ENCODE data around the gene NPIPB6. TPM values are rescaled to one million over a fixed set of nuclear protein-coding genes. Genes with fewer than 3 reads are reported as not detected.

Gene NPIPB6
- total and polyA plus RNA-seq, 5 experiments from 2014 or later = 0.35 to 6.9 (median 6.1) TPM; not detected in 2

DNA sequence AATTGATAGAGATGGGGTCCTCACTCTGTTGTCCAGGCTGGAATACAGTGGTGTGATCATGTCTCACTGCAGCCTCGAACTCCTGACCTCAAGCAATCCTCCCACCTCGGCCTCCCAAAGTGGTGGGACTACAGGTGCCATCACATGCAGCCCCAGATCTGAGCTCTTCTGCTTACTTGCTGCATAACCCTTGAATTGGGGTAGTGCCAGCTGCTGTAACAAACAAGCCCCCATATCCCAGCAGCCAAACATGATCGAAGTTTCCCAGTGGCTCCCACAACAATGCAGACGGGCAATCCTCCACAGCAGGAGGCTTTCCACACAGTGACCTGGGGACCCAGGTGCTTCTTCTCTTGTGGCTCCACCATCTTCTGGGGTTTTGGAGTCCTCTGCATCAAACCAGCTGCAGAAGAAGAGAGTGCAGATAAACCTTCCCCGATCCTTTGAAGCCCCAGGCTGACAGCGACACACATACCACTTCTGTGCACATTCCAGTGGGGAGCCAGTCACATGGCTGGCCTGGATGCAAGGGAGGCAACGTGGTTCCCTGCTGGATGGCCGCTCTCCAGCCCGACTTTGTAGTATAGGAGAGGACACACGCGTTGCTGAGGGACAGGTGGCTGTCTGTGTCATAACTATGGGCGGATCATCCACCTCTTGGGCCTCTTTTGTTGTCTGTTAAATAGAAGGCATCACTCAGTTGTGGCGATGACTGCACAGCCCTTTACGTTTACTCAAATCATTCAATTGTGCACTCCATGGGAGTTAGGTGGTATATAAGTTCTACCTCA is 54.3 kb downstream of the NPIPB6 start:
- POLR2A ChIA-PET = interaction anchor here (0.8 to 31.4 kb wide), 6 partner anchors 10 to 185 kb away, joined by 3 to 888 read pairs (median 4); partner anchors contain the start of genes APOBR and SBK1
- Mint-ChIP-seq H3K4me1 (peaks cover 46 to 83% (median 75%) of the 10 kb centered on the region in 4 donors), H3K9me3 (no peaks in the 10 kb centered on the region), H3K27me3 (no peaks in the 10 kb centered on the region), H3K27ac (peak overlapping the region; percentile 95 to 99 (median 98)), H3K4me3 (peak overlapping the region in 8 of 10 donors; percentile 45 to 76 (median 68)), H3K36me3 (peaks cover 0 to 20% (median 8%) of the 10 kb centered on the region in 3 donors)
- DNase-seq (peak in 2 of 10 donors; percentile 35 to 36), ATAC-seq (peak in 1 of 2 donors; percentile 11)

DNA sequence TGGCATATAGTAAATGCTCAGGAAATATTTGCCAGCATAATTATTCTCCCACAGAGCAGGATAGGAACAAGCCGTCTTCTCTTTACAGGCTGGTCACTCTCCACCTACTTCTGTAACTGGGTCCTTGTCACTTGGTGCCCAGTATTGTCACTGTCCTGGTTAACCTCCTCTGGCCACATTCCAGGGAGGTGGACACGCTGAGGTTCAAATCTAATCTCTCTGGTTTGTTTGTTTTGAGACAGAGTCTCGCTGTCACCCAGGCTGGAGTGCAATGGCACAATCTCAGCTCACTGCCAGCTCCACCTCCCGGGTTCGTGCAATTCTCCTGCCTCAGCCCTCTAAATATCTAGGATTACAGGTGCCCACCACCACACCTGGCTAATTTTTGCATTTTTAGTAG is 55.4 kb downstream of the NPIPB6 start:
- DNase-seq (no peak), ATAC-seq (no peak)
- Mint-ChIP-seq H3K36me3 (peaks cover 0 to 25% (median 12%) of the 10 kb centered on the region in 3 donors), H3K27me3 (no peaks in the 10 kb centered on the region), H3K4me1 (peaks cover 43 to 83% (median 72%) of the 10 kb centered on the region in 4 donors), H3K27ac (peak overlapping the region; percentile 81 to 99 (median 91)), H3K9me3 (no peaks in the 10 kb centered on the region), H3K4me3 (no peak overlapping the region)
- POLR2A ChIA-PET = interaction anchor here (1.1 to 31.4 kb wide), 2 partner anchors 11 to 19 kb away, joined by 3 to 888 read pairs; partner anchors contain the start of gene SBK1

- peak overlapping the region in 1 of 10 donors; percentile 38 for H3K4me3 Mint-ChIP-seq
- POLR2A ChIA-PET = interaction anchor here (0.7 to 31.4 kb wide), 3 partner anchors 13 to 118 kb away, joined by 3 to 888 read pairs (median 3); partner anchors contain the start of gene SBK1
These were observed 59.1 kb downstream of the NPIPB6 start for GRCh38 chr16:28304214-28304613.

GRCh38 chr16:28303132-28303531 is 60.2 kb downstream of the NPIPB6 start:
- Mint-ChIP-seq H3K36me3 (peaks cover 0 to 28% (median 13%) of the 10 kb centered on the region in 3 donors), H3K27me3 (no peaks in the 10 kb centered on the region), H3K27ac (peak overlapping the region in 9 of 10 donors; percentile 56 to 87 (median 77)), H3K4me1 (peaks cover 35 to 87% (median 71%) of the 10 kb centered on the region in 4 donors), H3K4me3 (no peak overlapping the region), H3K9me3 (no peaks in the 10 kb centered on the region)
- DNase-seq (no peak), ATAC-seq (no peak)
- POLR2A ChIA-PET = interaction anchor here (29.8 to 31.4 kb wide), 2 partner anchors 3 to 14 kb away, joined by 888 read pairs; partner anchors contain the start of gene SBK1

More at GRCh38 chr16:28304214-28304613, 59.1 kb downstream of the NPIPB6 start:
- H3K27ac Mint-ChIP-seq = peak overlapping the region in 6 of 10 donors; percentile 57 to 84 (median 72)
- H3K9me3 Mint-ChIP-seq = no peaks in the 10 kb centered on the region
- no peak for DNase-seq
- H3K4me1 Mint-ChIP-seq = peaks cover 39 to 85% (median 69%) of the 10 kb centered on the region in 4 donors
- H3K36me3 Mint-ChIP-seq = peaks cover 0 to 33% (median 17%) of the 10 kb centered on the region in 3 donors
- ATAC-seq = peak in 1 of 2 donors; percentile 40
- H3K27me3 Mint-ChIP-seq = no peaks in the 10 kb centered on the region

DNA sequence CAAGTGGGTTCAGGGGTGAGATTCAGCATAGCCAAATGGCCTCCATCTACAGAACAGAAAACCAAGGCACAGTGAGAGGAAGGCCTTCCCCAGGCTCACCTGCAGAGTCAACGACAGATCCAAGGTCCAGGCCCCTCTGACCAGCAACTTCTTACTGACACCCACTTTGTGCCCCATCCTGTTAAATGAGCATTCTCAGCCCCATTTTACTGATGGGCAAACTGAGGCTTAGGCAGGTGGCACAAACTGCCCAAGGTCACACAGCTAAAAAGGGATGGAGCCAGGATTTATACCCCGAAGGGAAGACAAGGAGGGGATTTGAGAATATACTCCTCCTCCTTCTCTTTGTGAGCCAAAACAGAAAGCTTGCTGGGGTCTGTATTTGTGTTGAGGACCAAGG is 61.7 kb downstream of the NPIPB6 start:
- H3K36me3 Mint-ChIP-seq = peaks cover 0 to 28% (median 13%) of the 10 kb centered on the region in 3 donors
- H3K4me1 Mint-ChIP-seq = peaks cover 41 to 93% (median 81%) of the 10 kb centered on the region in 4 donors
- H3K27me3 Mint-ChIP-seq = no peaks in the 10 kb centered on the region
- H3K9me3 Mint-ChIP-seq = no peaks in the 10 kb centered on the region
- H3K4me3 Mint-ChIP-seq = no peak overlapping the region
- DNase-seq = no peak
- peak overlapping the region; percentile 43 to 93 (median 76) for H3K27ac Mint-ChIP-seq
- no peak for ATAC-seq
- POLR2A ChIA-PET = interaction anchor here (29.8 to 31.4 kb wide), 2 partner anchors 5 to 13 kb away, joined by 888 read pairs; partner anchors contain the start of gene SBK1

GRCh38 chr16:28301154-28301553 is 62.2 kb downstream of the NPIPB6 start:
- H3K4me1 Mint-ChIP-seq = peaks cover 40 to 93% (median 82%) of the 10 kb centered on the region in 4 donors
- H3K27ac Mint-ChIP-seq = peak overlapping the region; percentile 43 to 93 (median 74)
- no peak overlapping the region for H3K4me3 Mint-ChIP-seq
- no peaks in the 10 kb centered on the region for H3K9me3 Mint-ChIP-seq
- no peaks in the 10 kb centered on the region for H3K27me3 Mint-ChIP-seq
- no peak for DNase-seq
- no peak for ATAC-seq
- H3K36me3 Mint-ChIP-seq = peaks cover 0 to 28% (median 13%) of the 10 kb centered on the region in 3 donors
- POLR2A ChIA-PET = interaction anchor here (29.8 to 31.4 kb wide), 2 partner anchors 5 to 12 kb away, joined by 888 read pairs; partner anchors contain the start of gene SBK1

DNA sequence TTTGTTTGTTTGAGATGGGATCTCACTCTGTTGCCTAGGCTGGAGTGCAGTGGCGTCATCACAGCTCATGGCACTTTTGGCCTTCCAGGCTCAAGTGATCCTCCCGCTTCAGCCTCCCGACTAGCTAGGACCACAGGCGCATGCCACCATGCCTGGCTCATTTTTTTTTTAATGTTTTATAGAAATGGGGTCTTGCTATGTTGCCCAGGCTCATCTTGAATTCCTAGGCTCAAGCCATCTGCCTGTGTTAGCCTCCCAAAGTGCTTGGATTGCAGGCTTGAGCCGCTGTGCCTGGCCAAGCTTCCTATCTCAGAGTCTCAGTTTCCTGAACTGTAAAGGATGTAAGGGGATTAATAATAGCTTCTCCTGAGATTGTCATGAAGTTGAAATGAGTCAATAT is 63.0 kb downstream of the NPIPB6 start:
- Mint-ChIP-seq H3K27ac (peak overlapping the region; percentile 21 to 91 (median 74)), H3K4me1 (peaks cover 38 to 90% (median 80%) of the 10 kb centered on the region in 4 donors)
- POLR2A ChIA-PET = interaction anchor here (1.4 to 31.4 kb wide), 3 partner anchors 6 to 155 kb away, joined by 4 to 888 read pairs (median 888); partner anchors contain the start of gene SBK1

GRCh38 chr16:28298511-28298878 is 64.8 kb downstream of the NPIPB6 start:
- Mint-ChIP-seq H3K27ac (peak overlapping the region; percentile 70 to 97 (median 90)), H3K4me3 (peak overlapping the region in 7 of 10 donors; percentile 72 to 88 (median 83)), H3K27me3 (no peaks in the 10 kb centered on the region), H3K4me1 (peaks cover 45 to 94% (median 88%) of the 10 kb centered on the region in 4 donors), H3K9me3 (no peaks in the 10 kb centered on the region), H3K36me3 (peaks cover 0 to 15% (median 7%) of the 10 kb centered on the region in 3 donors)
- DNase-seq = no peak
- no peak for ATAC-seq
- POLR2A ChIA-PET = interaction anchor here (29.8 to 31.4 kb wide), 2 partner anchors 8 to 10 kb away, joined by 888 read pairs; partner anchors contain the start of gene SBK1

More for the DNA sequence above, 63.0 kb downstream of the NPIPB6 start:
- H3K36me3 Mint-ChIP-seq = peaks cover 0 to 28% (median 13%) of the 10 kb centered on the region in 3 donors
- DNase-seq (no peak), ATAC-seq (no peak)
- H3K27me3 Mint-ChIP-seq = no peaks in the 10 kb centered on the region
- peak overlapping the region in 2 of 10 donors; percentile 19 to 57 for H3K4me3 Mint-ChIP-seq
- H3K9me3 Mint-ChIP-seq = no peaks in the 10 kb centered on the region

- Mint-ChIP-seq H3K4me3 (peak overlapping the region; percentile 64 to 88 (median 83)), H3K27ac (peak overlapping the region; percentile 70 to 97 (median 90)), H3K36me3 (peaks cover 0 to 13% (median 6%) of the 10 kb centered on the region in 3 donors), H3K27me3 (no peaks in the 10 kb centered on the region), H3K9me3 (no peaks in the 10 kb centered on the region), H3K4me1 (peaks cover 43 to 90% (median 86%) of the 10 kb centered on the region in 4 donors)
- POLR2A ChIA-PET = interaction anchor here (29.8 to 31.4 kb wide), 2 partner anchors 9 kb away, joined by 888 read pairs; partner anchors contain the start of gene SBK1
- DNase-seq (no peak), ATAC-seq (peak; percentile 33 to 39)
These were observed 65.4 kb downstream of the NPIPB6 start for GRCh38 chr16:28297784-28298510.

DNA sequence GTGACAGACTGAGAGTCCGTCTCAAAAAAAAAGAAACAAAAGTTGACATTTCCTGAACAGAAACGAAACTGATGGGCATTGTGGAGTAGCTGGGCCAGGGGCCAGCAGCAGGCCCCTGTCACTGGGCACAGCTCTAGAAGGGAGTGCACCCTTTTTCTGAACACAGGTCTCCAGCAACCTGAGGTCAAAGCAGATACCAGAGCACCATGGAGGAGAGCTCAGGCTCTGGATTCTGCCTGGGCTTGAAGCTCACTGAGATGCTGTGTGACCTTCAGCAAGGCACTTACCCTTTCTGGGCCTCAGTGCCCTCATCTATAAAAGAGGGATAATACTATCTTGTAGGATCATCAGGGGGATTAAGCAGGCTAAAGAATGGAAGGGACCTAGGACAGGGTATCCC is 66.0 kb downstream of the NPIPB6 start:
- no peaks in the 10 kb centered on the region for H3K27me3 Mint-ChIP-seq
- DNase-seq = no peak
- peak overlapping the region; percentile 64 to 88 (median 83) for H3K4me3 Mint-ChIP-seq
- peaks cover 39 to 83% (median 80%) of the 10 kb centered on the region in 4 donors for H3K4me1 Mint-ChIP-seq
- H3K27ac Mint-ChIP-seq = peak overlapping the region; percentile 70 to 97 (median 90)
- ATAC-seq = no peak
- H3K36me3 Mint-ChIP-seq = peaks cover 0 to 8% (median 6%) of the 10 kb centered on the region in 3 donors
- POLR2A ChIA-PET = interaction anchor here (29.8 to 31.4 kb wide), 2 partner anchors 8 to 9 kb away, joined by 888 read pairs; partner anchors contain the start of gene SBK1
- H3K9me3 Mint-ChIP-seq = no peaks in the 10 kb centered on the region

DNA sequence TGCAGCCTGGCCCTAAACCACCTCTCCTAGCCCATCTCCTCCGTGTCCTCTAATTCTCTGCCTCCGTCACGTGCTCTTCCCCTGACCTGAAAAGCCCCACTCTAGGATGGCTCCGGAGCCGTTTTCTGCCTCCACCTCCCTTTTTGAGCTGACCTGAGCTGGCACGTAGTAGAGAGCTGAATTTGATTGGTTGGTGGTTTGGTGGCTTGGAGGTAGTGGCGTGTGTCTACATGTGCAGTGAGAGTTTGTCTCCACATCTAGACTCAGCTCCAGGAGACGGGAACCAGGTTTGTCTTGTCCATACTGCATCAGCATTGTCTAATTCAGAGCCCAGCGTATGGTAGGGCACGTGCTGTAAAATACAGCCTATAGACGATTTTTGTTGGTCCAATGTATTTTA is 68.0 kb downstream of the NPIPB6 start:
- H3K27me3 Mint-ChIP-seq = no peaks in the 10 kb centered on the region
- ATAC-seq = peak; percentile 10 to 11
- peaks cover 0 to 2% (median 0%) of the 10 kb centered on the region in 9 donors for H3K9me3 Mint-ChIP-seq
- peak overlapping the region; percentile 64 to 94 (median 88) for H3K4me3 Mint-ChIP-seq
- peaks cover 42 to 79% (median 77%) of the 10 kb centered on the region in 4 donors for H3K4me1 Mint-ChIP-seq
- peaks cover 0 to 6% (median 4%) of the 10 kb centered on the region in 3 donors for H3K36me3 Mint-ChIP-seq
- POLR2A ChIA-PET = interaction anchor here (0.6 to 31.4 kb wide), 4 partner anchors 6 to 746 kb away, joined by 4 to 888 read pairs (median 446); partner anchors contain the start of genes GTF3C1 and SBK1
- peak overlapping the region; percentile 78 to 93 (median 86) for H3K27ac Mint-ChIP-seq
- DNase-seq = peak in 1 of 10 donors; percentile 24
